HG03342 (cell line): ENCODE measurements around the gene C6.
"Not testable (repeated sequence)": the region's sequence is repeated elsewhere in the genome, so short reads cannot be mapped to it uniquely, and the experiment has no call there.

Experiments used
- ATAC-seq: cut with Tn5 transposase; IDR thresholded peaks from one replicate; pipeline ENCODE4 v1.9.1; 2021; ENCODE audit warnings: mild to moderate bottlenecking, moderate library complexity; ENCODE audit not compliant: unreplicated experiment

The C6 gene

GRCh38 chr5:41200506-41200905, 12.8 kb downstream of the C6 start:
- no peak for ATAC-seq

DNA sequence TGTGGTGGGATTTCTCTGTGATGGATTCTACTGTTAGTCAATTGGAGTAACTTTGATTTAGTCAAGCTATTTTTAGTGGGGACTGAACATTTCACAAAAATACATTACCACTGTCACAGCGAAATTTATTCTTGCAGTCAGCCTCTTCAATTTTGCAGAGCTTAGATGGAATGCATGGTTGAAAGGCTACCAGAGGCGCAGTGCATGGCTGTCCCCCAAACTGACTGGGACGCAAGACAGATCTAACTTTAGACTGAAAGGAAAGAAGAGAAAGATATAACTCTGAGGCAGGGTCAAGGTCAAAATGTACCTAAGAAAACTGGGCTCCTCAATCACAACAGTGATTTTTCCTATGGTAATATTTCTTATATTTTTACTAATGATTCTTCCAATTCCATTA, 13.7 kb downstream of the C6 start:
- no peak for ATAC-seq

DNA sequence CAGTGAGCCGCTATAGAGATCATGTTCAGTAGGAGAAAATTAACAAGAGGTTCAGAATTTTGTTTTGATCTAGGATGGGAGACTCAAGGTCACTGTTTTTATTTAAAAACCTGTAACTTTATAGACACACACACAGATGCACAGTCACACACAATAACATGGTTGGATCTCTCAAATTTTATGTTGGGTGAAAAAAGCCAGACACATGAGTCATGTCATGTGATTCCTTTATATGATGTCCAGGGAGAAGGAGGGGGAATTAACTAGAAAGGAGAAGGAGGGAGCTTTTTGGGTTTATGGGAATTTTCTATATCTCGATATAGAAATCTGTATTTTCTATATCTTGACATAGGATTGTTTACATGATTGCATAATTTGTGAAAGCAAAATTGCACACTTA, 17.1 kb downstream of the C6 start:
- ATAC-seq, result no peak

- no peak for ATAC-seq
These were observed 18.1 kb downstream of the C6 start for GRCh38 chr5:41195228-41195627.

GRCh38 chr5:41194339-41194738, 19.0 kb downstream of the C6 start:
- no peak for ATAC-seq

GRCh38 chr5:41193456-41194205, 19.7 kb downstream of the C6 start:
- no peak for ATAC-seq

DNA sequence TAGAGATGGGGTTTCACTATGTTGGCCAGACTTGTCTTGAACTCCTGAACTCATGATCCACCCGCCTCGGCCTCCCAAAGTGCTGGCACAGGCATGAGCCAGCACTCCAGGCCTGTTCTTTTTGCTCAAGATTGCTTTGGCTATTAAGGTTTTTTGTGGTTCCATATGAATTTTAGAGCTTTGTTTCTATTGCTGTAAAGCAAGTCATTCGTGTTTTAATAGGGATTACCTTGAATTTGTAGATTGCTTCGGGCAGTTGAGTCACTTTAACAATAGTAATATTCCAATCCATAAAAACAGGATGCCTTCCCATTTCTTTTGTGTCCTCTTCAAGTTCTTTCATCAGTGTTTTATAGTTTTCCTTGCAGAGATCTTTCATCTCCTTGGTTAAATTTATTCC, 22.1 kb downstream of the C6 start:
- no peak for ATAC-seq

GRCh38 chr5:41186143-41186542, 27.2 kb downstream of the C6 start:
- no peak for ATAC-seq

DNA sequence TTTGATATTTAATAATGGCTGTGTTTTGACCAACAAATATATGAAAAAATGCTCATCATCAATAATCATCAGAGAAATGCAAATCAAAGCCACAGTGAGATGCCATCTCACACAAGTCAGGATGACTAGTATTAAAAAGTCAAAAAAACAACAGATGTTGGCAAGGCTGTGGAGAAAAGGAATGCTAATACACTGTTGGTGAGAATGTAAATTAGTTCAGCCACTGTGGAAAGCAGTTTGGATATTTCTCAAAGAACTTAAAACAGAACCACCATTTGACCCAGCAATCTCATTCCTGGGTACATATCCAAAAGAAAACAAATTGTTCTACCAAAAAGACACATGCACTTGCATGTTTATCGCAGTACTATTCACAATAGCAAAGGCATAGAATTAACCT, 30.0 kb downstream of the C6 start:
- not testable (repeated sequence) for ATAC-seq

DNA sequence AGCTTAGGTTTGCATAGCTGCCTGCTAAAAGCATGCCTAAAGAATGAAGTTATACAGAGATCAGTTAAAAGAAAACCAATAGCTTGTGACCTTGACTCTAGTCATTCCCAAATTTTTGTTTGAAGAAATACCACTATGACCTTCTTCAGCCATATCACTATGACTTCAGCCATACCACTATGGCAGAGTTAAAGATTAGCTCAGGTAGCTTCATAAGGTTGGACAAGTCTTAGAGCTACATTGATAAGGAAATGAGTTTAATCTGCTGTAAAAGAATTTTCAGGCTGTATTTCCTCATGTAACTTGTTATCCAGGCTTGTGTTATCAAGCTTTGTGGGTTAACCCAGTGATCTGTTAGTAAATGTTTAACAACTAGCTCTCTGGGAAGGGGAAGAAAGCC, 30.7 kb downstream of the C6 start:
- ATAC-seq, result no peak

- no peak for ATAC-seq
These were observed 31.4 kb downstream of the C6 start for GRCh38 chr5:41181691-41182564.

DNA sequence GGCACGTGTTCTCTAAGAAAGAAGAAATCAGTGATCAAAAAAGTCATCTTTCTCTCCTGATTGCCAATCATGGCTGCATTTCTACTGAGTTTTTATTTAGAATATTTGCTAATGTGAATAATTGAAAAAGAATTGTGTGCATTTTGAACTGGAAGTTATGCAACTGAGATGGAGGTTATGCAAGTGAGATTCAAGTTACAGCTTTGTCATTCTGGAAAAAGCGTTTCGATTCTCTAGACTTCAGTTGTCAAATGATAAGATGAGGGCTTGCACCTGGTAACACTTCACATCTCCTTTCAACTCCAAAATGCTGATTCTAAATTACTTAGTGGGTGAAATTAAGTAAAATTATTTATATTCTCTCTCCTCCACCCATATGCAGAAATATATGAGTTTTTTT, 36.4 kb downstream of the C6 start:
- ATAC-seq, result no peak

DNA sequence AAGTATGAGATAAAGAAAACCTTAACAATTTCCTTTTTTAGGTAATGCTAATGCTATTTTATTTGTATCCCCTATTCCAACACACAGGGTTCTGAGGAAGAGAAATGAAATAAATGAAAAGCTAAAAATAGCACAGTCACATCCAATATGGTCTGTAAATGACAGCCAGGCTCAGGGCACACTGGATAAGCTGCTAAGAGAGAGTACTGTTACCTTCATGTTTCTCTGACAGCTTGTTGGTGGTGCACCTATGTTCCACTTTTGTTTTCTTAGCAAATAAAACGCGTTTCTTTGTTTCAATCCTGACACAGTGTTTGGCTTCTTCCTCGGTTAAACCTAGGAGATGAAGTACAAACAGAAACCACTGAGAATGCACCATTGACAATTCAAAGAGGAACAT, 41.3 kb downstream of the C6 start:
- no peak for ATAC-seq

- ATAC-seq, result no peak
These were observed 52.1 kb downstream of the C6 start for GRCh38 chr5:41161271-41161670.

DNA sequence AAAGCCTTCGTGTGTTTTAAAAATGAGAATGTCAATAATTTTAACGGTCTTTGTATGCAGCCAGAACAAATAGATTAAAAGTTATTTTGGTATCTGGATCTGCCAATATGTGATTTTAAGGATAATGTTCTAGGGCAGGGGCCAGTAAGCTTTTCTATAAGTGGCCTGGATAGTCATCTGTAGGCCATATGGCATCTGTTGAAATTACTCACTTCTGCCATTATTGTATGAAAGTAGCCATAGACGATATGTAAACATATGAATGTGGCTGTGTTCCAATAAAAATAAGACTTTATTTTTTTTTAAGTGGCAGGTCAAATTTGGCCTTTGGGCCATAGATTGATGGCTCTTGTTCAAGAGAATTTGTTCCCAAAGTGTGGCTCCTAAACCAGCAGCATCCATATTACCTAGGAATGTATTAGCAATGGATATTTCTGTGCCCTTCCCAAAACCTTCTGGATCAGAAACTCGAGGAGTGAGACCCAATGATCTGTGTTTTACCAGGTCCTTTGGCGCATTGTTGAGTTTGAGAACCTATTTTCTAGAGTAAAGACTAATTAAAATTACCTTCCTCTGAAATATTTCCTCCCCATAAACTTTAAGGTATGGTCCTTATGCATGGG, 55.9 kb downstream of the C6 start:
- no peak for ATAC-seq

GRCh38 chr5:41156739-41157138, 56.6 kb downstream of the C6 start:
- no peak for ATAC-seq

DNA sequence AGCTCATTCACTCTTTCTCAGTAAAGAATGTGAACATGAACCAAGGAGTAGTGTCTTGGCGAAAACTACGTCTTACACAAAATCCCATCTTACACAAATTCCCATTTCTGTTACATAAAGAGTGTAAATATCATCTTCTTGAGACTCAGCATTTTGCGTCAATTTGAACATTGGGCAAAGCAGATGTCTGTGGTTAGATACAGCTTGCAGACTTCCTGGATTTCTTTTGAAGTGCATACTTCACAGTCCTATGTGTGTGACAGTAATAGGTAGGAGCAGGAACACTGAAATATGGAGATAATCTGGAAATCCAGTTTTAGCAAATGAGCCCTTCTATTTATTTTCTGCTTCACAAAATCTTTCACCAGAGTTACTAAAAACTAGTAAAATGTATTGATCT, 58.8 kb downstream of the C6 start:
- no peak for ATAC-seq

DNA sequence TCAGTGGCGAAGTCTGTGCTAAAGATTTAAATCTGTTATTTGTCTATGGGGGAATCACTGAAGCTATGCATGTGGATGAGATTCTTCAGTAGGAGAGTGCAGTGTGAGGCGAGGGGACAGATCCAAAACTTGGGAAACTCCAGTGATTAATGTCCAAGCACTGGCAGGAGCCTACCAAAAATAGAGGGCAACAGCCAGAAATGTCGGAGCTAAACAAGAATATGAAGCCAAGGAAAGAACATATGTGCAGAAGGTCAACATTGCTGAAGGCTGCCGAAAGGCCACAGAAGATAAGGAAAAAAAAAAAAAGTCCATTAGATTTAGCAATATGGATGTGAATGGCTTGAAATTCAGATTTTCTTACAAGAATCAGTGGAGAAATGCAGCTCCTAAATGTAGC, 61.8 kb downstream of the C6 start:
- no peak for ATAC-seq

- no peak for ATAC-seq
These were observed 64.9 kb downstream of the C6 start for GRCh38 chr5:41148448-41148847.

- no peak for ATAC-seq
These were observed 68.0 kb downstream of the C6 start for GRCh38 chr5:41145306-41145705.

- ATAC-seq, result no peak
These were observed 70.0 kb downstream of the C6 start for GRCh38 chr5:41143131-41143901.
